ENCODE results near the gene TSC22D4. TPM values are rescaled to one million over a fixed set of nuclear protein-coding genes. Genes with fewer than 3 reads are reported as not detected.

Gene TSC22D4
- total and polyA plus RNA-seq, 4 donors: 5.5 to 21.2 (median 11.4) TPM

DNA sequence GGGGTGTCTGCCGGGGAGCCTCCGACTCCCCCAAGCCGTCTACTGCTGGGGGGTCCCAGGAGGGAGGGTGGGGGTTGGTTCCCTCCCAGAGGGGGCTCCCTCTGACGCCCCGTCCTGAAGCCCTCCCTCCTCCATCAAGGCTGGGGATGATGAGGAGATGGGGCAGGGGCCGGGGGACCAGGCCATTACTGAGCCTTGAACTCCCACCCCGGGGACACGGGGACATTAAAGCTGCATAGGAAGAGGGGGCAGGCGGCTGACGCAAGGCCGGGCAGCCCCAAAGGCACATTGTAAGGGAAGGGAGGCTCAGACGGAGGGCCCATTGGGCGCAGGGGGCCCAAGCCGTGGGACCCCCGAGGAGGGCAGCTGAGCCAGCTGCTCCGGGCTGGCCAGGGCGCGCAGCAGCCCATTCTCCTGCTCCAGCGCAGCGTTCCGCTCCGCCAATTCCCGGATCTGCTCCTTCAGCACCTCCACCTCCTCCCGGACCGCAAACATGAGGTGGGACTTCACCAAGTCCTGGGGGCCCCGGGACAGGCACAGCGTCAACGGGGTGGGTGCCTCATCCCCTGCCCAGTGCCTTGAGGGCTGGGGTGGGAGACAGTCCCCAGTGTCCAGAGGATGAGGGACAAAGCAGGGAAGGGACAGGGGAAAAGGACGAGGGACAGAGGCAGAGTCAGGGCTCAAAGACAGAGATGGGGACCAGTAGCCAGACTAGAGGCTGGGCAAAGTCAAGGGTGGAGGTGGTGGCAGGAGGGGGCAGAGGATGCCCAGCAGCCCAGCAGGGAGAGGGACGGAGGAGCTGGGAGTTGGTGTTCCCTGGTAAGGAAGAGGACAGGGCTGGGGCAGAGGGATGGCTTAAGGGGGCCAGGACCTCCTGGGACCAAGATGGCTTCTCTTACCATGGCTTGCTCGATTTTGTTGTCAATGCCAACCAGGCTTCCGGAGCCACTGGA, 12.1 kb downstream of the TSC22D4 start:
- Histone ChIP-seq H3K4me3 (ENCODE audit: low read depth in 1 of 3, low read length in 3 of 3) (no peak overlapping the region), H3K4me1 (ENCODE audit: control insufficient read depth in 4 of 4, insufficient read depth in 4 of 4, low read length in 3 of 4) (peaks cover 5 to 15% (median 11%) of the 10 kb centered on the region in 4 donors), H3K27me3 (ENCODE audit: control insufficient read depth in 4 of 4, insufficient read depth in 4 of 4, low read length in 3 of 4) (no peaks in the 10 kb centered on the region), H3K9ac (ENCODE audit: low read depth in 1 of 2, low read length in 2 of 2) (no peak overlapping the region), H3K27ac (ENCODE audit: low read depth in 1 of 2, low read length in 2 of 2) (no peak overlapping the region), H3K36me3 (ENCODE audit: control insufficient read depth in 4 of 4, insufficient read depth in 3 of 4, low read depth in 1 of 4, low read length in 3 of 4) (peaks cover 0 to 3% (median 0%) of the 10 kb centered on the region in 4 donors), H3K9me3 (ENCODE audit: control insufficient read depth in 4 of 4, low read length in 3 of 4) (no peaks in the 10 kb centered on the region)
- no peak for TF ChIP-seq NR2F2 (IDR thresholded peaks at IDR 0.05)
- no peak for TF ChIP-seq TAF1 (conservative IDR thresholded peaks at IDR 0.05)
- no peak for TF ChIP-seq RXRA (IDR thresholded peaks at IDR 0.05)
- TF ChIP-seq FOXA2 (IDR thresholded peaks at IDR 0.05): no peak
- TF ChIP-seq REST (IDR thresholded peaks at IDR 0.05): no peak
- TF ChIP-seq, protein P1, sequence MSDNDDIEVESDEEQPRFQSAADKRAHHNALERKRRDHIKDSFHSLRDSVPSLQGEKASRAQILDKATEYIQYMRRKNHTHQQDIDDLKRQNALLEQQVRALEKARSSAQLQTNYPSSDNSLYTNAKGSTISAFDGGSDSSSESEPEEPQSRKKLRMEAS (IDR thresholded peaks at IDR 0.05): no peak
- no peak for TF ChIP-seq GABPA (IDR thresholded peaks at IDR 0.05 in 1 of 2, conservative IDR thresholded peaks at IDR 0.05 in 1 of 2)
- no peak for TF ChIP-seq HNF4G (IDR thresholded peaks at IDR 0.05)
- TF ChIP-seq RAD21 (IDR thresholded peaks at IDR 0.05): no peak
- TF ChIP-seq JUND (IDR thresholded peaks at IDR 0.05): no peak
- no peak for TF ChIP-seq FOXA1 (IDR thresholded peaks at IDR 0.05)
- TF ChIP-seq, protein P2, sequence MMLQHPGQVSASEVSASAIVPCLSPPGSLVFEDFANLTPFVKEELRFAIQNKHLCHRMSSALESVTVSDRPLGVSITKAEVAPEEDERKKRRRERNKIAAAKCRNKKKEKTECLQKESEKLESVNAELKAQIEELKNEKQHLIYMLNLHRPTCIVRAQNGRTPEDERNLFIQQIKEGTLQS (IDR thresholded peaks at IDR 0.05): no peak
- TF ChIP-seq CTCF (IDR thresholded peaks at IDR 0.05; ENCODE audit: low read depth, low read length, missing input control): no peak
- no peak for TF ChIP-seq EGR1 (IDR thresholded peaks at IDR 0.05; ENCODE audit: low read depth in 2 of 2)
- TF ChIP-seq YY1 (IDR thresholded peaks at IDR 0.05): no peak
- TF ChIP-seq HNF4A (conservative IDR thresholded peaks at IDR 0.05): no peak
- TF ChIP-seq, protein P3, sequence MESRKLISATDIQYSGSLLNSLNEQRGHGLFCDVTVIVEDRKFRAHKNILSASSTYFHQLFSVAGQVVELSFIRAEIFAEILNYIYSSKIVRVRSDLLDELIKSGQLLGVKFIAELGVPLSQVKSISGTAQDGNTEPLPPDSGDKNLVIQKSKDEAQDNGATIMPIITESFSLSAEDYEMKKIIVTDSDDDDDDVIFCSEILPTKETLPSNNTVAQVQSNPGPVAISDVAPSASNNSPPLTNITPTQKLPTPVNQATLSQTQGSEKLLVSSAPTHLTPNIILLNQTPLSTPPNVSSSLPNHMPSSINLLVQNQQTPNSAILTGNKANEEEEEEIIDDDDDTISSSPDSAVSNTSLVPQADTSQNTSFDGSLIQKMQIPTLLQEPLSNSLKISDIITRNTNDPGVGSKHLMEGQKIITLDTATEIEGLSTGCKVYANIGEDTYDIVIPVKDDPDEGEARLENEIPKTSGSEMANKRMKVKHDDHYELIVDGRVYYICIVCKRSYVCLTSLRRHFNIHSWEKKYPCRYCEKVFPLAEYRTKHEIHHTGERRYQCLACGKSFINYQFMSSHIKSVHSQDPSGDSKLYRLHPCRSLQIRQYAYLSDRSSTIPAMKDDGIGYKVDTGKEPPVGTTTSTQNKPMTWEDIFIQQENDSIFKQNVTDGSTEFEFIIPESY (IDR thresholded peaks at IDR 0.05): no peak
- no peak for TF ChIP-seq SP1 (IDR thresholded peaks at IDR 0.05)
- DNase-seq (ENCODE audit: low spot score): no peak
- 87% methylated on average over 32 of the region's 32 CpGs for WGBS

Measured in liver (tissue), 9 donors.